Ovary (tissue), 3 donors: ENCODE results near the gene SPTY2D1.

Source experiments
- CTCF ChIP-seq, 3 donors: fragments of 450-650 bp in 2 of 3; fragments of 200-600 bp in 1 of 3; IDR thresholded peaks; one replicate each; pipeline versions ENCODE4 v1.5.1 to v1.8.0; 2016 to 2022; ENCODE audit warnings: antibody characterized with exemption in 3 of 3, mild to moderate bottlenecking in 1 of 3
- EP300 ChIP-seq: sonication (generic); formaldehyde crosslinking; IDR thresholded peaks from one replicate; pipeline ENCODE4 v1.6.1; 2017; ENCODE audit warnings: antibody characterized with exemption
- donor health status: DM: no; HTN: no; CAD: no.

- TF ChIP-seq CTCF (IDR thresholded peaks at IDR 0.05): no peak
- no peak for TF ChIP-seq EP300
These were observed 42.7 kb upstream of the SPTY2D1 start for GRCh38 chr11:18676803-18677202.
